ENCODE measurements around the gene SLC34A2.

The SLC34A2 gene

DNA sequence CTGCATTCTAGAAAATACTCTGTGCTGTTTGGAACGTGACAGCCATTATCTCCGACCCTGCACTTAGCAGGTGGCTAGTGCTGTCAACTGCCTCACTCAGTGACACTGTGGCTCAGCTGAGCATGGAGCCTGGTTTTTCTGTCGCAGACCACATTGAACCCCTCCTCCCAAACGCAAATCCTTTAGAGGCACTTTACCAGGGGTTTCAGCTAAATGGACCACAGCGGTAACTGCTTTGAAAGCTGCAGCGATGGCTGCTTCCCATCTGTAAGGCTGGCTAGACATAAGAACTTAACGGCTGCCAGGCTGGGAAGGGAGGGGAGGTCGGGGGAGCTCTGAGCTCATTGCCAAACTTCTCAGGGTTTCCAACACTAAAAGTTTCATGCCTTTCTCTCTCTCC lies 8.1 kb downstream of the SLC34A2 start:
- DNase-seq, result no peak

- no peak for DNase-seq
Observed at GRCh38 chr4:25666031-25666630, 10.5 kb downstream of the SLC34A2 start.

DNA sequence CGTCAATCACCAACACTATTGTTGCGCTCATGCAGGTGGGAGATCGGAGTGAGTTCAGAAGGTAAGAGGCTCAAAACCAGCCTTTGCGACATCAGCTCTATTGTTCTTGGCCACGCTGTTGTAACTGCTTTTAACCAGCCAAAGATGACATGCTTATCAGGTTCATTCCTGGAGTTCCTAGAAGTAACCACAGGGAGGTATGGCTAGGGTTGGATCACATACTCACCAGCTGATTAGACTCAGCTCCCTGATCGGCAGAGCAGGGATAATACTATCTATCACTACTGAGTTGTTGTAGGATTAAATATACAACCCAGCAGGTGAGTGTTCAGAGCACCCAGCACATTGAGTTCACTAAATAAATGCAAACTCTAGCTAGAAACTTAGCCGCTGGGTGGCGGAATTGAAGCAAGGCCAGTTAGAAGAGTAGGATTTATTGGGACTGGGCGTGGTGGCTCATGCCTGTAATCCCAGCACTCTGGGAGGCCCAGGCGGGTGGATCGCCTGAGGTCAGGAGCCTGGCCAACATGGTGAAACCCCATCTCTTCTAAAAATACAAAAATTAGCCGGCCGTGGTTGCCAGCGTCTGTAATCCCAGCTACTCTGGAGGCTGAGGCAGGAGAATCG lies 12.4 kb downstream of the SLC34A2 start:
- no peak for DNase-seq

- DNase-seq, result no peak
Observed at GRCh38 chr4:25670991-25671390, 15.3 kb downstream of the SLC34A2 start.

- no peak for DNase-seq
Observed at GRCh38 chr4:25672756-25673155, 17.1 kb downstream of the SLC34A2 start.

GRCh38 chr4:25674386-25674785 lies 18.7 kb downstream of the SLC34A2 start:
- no peak for DNase-seq

GRCh38 chr4:25676221-25676620 lies 20.6 kb downstream of the SLC34A2 start:
- no peak for DNase-seq

DNA sequence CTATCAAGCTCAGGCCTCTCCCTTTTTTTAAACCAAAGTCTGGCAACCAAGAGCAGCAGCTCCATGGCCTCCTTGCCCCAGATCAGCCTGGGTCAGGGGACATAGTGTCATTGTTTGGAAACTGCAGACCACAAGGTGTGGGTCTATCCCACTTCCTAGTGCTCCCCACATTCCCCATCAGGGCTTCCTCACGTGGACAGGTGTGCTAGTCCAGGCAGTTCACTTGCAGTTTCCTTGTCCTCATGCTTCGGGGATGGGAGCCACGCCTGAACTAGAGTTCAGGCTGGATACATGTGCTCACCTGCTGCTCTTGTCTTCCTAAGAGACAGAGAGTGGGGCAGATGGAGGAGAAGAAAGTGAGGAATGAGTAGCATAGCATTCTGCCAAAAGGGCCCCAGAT lies 21.5 kb downstream of the SLC34A2 start:
- DNase-seq, result no peak

DNA sequence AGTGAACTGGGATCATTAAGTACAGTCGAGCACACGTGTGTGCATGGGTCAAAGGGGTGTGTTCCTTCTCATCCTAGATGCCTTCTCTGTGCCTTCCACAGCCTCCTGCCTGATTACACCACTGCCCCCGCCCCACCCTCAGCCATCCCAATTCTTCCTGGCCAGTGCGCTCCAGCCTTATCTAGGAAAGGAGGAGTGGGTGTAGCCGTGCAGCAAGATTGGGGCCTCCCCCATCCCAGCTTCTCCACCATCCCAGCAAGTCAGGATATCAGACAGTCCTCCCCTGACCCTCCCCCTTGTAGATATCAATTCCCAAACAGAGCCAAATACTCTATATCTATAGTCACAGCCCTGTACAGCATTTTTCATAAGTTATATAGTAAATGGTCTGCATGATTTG lies 22.3 kb downstream of the SLC34A2 start:
- no peak for DNase-seq

DNA sequence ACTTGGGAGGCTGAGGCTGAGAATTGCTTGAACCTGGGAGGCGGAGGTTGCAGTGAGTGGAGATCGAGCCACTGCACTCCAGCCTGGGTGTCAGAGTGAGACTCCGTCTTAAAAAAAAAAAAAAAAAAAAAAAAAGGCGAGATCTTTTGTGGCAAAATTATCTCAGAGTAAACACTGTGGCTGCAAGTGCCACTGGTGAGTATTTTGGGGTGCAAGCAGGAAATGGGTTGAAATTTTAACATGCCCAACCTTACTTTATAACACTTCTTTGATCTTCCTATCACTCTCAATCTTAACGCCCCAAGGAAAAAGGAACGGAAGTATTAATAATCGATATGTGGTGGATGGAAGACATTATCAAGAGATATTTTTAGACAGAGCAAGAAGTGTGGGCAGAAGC lies 32.1 kb downstream of the SLC34A2 start:
- no peak for DNase-seq

GRCh38 chr4:25694466-25694865 lies 38.8 kb downstream of the SLC34A2 start:
- DNase-seq, result no peak

- no peak for DNase-seq
Observed at GRCh38 chr4:25696409-25696808, 40.8 kb downstream of the SLC34A2 start.

GRCh38 chr4:25697516-25697915 lies 41.9 kb downstream of the SLC34A2 start:
- DNase-seq, result no peak

DNA sequence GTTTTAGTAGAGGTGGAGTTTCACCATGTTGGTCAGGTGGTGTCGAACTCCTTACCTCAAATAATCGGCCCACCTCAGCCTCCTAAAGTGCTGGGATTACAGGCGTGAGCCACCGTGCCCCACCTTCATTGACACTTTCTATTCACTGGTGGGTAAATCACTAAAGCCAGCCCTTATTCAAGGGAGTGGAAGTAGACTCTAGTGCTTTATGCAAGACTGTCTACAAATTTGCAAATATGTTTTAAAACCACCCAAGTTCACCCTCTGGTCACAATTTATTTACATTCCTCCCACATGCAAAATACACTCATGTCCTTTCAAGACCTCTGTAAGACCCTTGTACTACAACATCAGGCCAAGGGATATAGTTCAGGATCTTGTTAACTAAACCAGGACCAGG lies 45.0 kb downstream of the SLC34A2 start:
- DNase-seq, result no peak

GRCh38 chr4:25702848-25703247 lies 47.2 kb downstream of the SLC34A2 start:
- DNase-seq, result peak; percentile 6

DNA sequence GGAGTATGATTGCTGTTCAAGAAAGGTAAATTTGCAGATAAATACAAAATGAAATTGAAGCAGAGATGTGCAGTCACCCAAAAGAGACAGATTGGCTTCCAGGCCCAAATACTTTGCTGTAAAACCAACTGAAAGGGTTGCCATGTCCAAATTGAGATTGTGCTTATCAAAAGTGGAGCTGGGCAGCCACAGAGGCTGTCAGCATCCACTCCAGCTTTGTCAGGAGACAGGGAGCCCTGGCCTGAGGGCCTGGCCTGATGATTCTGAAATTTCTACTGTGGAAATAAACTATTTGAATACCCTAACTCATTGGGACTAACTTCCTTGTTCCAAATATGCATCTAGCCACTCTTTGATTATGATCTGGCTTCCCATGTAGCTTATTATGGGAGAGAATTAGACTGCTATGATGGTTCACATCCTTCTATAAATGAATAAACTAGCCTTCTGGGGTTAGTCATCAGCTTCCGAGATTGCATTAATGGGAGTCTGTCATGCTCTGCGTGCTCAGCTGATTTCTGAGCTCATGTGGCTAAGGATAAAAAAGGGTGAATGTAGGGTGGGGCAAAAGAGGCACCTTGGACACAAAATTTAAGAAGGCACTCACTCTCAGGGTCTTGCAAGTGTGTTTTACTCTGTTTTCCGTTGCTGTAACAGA lies 48.2 kb downstream of the SLC34A2 start:
- no peak for DNase-seq

DNA sequence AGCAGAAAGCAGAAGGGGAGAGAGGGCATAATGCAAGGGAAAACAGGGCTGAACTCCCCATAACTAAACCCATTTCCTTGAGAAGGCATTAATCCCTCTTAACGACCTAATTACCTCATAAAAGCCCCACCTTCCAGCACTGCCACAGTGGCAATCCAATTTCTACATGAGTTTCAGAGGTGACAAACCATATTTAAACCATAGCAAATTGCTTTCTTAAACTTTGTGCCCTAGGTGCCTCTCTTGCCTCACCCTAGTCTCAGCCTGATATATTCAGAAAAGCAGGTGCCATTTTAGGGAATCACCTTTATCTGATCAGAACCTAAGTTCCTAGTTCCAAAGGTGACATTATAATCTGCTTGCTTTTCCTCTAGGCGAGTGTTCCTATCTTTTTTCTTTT lies 48.9 kb downstream of the SLC34A2 start:
- DNase-seq, result no peak

- DNase-seq, result no peak
Observed at GRCh38 chr4:25710637-25711036, 55.0 kb downstream of the SLC34A2 start.

GRCh38 chr4:25712611-25713010 lies 57.0 kb downstream of the SLC34A2 start:
- DNase-seq, result no peak

- DNase-seq, result no peak
Observed at GRCh38 chr4:25713812-25714211, 58.2 kb downstream of the SLC34A2 start.

DNA sequence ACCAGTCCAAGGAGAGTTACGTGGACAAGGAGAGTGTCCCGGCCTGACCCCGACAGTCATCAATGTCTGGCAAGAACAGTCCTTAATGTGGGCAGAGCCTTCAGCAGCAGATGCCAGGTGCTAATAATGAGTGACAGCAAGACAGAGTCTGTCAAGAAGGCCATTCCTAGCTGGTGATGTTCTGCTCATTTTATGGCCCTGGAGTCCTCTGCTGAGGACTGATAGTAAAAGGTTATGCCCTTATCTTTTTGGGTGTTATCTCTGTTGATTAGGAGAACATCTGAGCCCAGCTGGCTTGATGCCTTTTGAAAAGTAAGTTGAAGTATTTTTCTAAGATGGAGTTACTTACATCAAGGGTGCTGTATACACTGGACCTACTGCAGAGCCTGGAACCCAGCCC lies 67.3 kb downstream of the SLC34A2 start:
- DNase-seq, result no peak

- no peak for DNase-seq
Observed at GRCh38 chr4:25723409-25723808, 67.8 kb downstream of the SLC34A2 start.

- DNase-seq, result no peak
Observed at GRCh38 chr4:25725870-25726269, 70.2 kb downstream of the SLC34A2 start.

- DNase-seq, result no peak
Observed at GRCh38 chr4:25727711-25728493, 72.3 kb downstream of the SLC34A2 start.
